Fibroblast of lung (primary cell): ENCODE data around the gene ACADM.

Experiments used
- CTCF ChIP-seq, 2 donors: IDR thresholded peaks in 1 of 2; conservative IDR thresholded peaks in 1 of 2; 1 replicate in 1 of 2; 2 replicates in 1 of 2; pipeline ENCODE4 v1.5.1; 2011 to 2012; ENCODE audit warnings: low read length in 2 of 2, control low read depth in 1 of 2, inconsistent platforms in 1 of 2, low read depth in 1 of 2, mild to moderate bottlenecking in 1 of 2
- EZH2 ChIP-seq: IDR thresholded peaks from 2 replicates; pipeline ENCODE4 v1.5.1; 2012; ENCODE audit warnings: low read length, control low read depth, mild to moderate bottlenecking; ENCODE audit errors: missing control alignments

GRCh38 chr1:75791022-75791421, 66.5 kb downstream of the ACADM start:
- no peak for TF ChIP-seq EZH2
- TF ChIP-seq CTCF (conservative IDR thresholded peaks at IDR 0.05 in 1 of 2, IDR thresholded peaks at IDR 0.05 in 1 of 2; ENCODE audit: low read depth in 1 of 2, low read length in 2 of 2), result no peak
